Pancreas (tissue), 10 donors: ENCODE results near the gene TEX28. TPM values are rescaled to one million over a fixed set of nuclear protein-coding genes. Genes with fewer than 3 reads are reported as not detected.

Experiments
- ATAC-seq, 4 donors: fragments of 200-7000 bp; cut with Tn5 transposase; one replicate each; pipeline versions ENCODE4 v1.8.0 to v1.9.1; 2020; ENCODE audit warnings: mild to moderate bottlenecking in 4 of 4, moderate library complexity in 4 of 4
- DNase-seq, 6 donors: peaks; one replicate each; pipeline ENCODE4 v3.0.0-alpha.2; 2020
- FAIRE-seq: peaks from 2 replicates; lab custom pipeline; 2012; peaks lifted over from hg19 to GRCh38; lab: Jason Lieb, UNC
- H3K27ac ChIP-seq, 4 donors: fragments of 200-600 bp; sonication (generic); 1 replicate in 3 of 4; 2 replicates in 1 of 4; pipeline versions ENCODE4 v1.5.0 to v1.8.0; 2020
- H3K27me3 ChIP-seq, 4 donors: fragments of 200-600 bp; one replicate each; pipeline ENCODE4 v1.8.0; 2021
- H3K36me3 ChIP-seq, 3 donors: fragments of 200-600 bp; sonication (generic) in 1 of 3; one replicate each; pipeline versions ENCODE4 v1.5.0 to v1.8.0; 2020 to 2021
- H3K4me1 ChIP-seq, 3 donors: fragments of 200-600 bp; one replicate each; pipeline ENCODE4 v1.8.0; 2021
- H3K4me3 ChIP-seq, 4 donors: fragments of 200-600 bp; sonication (generic) in 2 of 4; one replicate each; pipeline versions ENCODE4 v1.5.0 to v1.8.0; 2020 to 2021
- H3K9me3 ChIP-seq, 4 donors: fragments of 200-600 bp; one replicate each; pipeline ENCODE4 v1.8.0; 2021
- CTCF ChIP-seq, 4 donors: fragments of 200-600 bp; sonication (generic) in 3 of 4; IDR thresholded peaks; one replicate each; pipeline versions ENCODE4 v1.5.0 to v1.8.0; 2021; ENCODE audit warnings: antibody characterized with exemption in 4 of 4
- WGBS, 2 donors: extraction: QIAGEN DNeasy Blood & Tissue Kit; methylation state at CpG; one replicate each; pipeline ENCODE4 v1.1.7; 2013; 5-methylcytosine and 5-hydroxymethylcytosine counted together
- intact Hi-C, 3 donors: fragments of 100-400 bp; cut with DNase I; formaldehyde crosslinking; loops; one replicate each; pipeline versions ENCODE4 v1.11.1 to v1.14.2; 2022
- polyA plus RNA-seq, 2 donors: library from polyadenylated mRNA; stranded (reverse); fragments of 200-250 nt; gene quantifications; one replicate each; pipeline ENCODE4 v1.2.3, GENCODE V29; 2013
- total RNA-seq, 6 donors: library from RNA; stranded (reverse); fragmentation: NEBNext Ultra II Directional in 4 of 6; extraction: Animal tissue kit (Norgen Biotek cat#: 25700) in 4 of 6; gene quantifications; one replicate each; pipeline versions ENCODE4 v1.2.1 to v1.2.4, GENCODE V29; 2021 to 2023
- donor health status: healthy with polysubstance abuse.
- donor health status: DM: no; HTN: no; CAD: no; lungs with moderate emphysema.
- donor health status: DM: no; HTN: no; CAD: no.
- donor health status: control.
- donor health status: control.
- donor health status: Bipolar disorder and iron deficiency.
- donor health status: DM: yes; HTN: yes; CAD: no.
- donor health status: DM: no; HTN: no; CAD: no.
- donor health status: DM: no; HTN: no; CAD: no.
- donor health status: DM: yes; HTN: yes; CAD: no.

TEX28 gene
- total and polyA plus RNA-seq, 8 donors = not detected

- Histone ChIP-seq H3K9me3 (no peaks in the 10 kb centered on the region), H3K36me3 (no peaks in the 10 kb centered on the region), H3K4me3 (no peak overlapping the region), H3K27me3 (peaks cover 0 to 13% (median 0%) of the 10 kb centered on the region in 4 donors), H3K27ac (no peak overlapping the region), H3K4me1 (no peaks in the 10 kb centered on the region)
- intact Hi-C loops = no loop called here
- DNase-seq (no peak), FAIRE-seq (no peak), ATAC-seq (no peak)
- 68 to 77% methylated on average over 11 of the region's 11 CpGs for WGBS, 2 donors
- no peak for TF ChIP-seq CTCF (IDR thresholded peaks at IDR 0.05)
These were observed 25.5 kb upstream of the TEX28 start for GRCh38 chrX:154320406-154320805.

GRCh38 chrX:154317391-154317995 is 22.6 kb upstream of the TEX28 start:
- Histone ChIP-seq H3K27ac (no peak overlapping the region), H3K27me3 (peaks cover 0 to 18% (median 0%) of the 10 kb centered on the region in 4 donors), H3K36me3 (no peaks in the 10 kb centered on the region), H3K9me3 (no peaks in the 10 kb centered on the region), H3K4me1 (no peaks in the 10 kb centered on the region), H3K4me3 (no peak overlapping the region)
- 5 to 27% methylated on average over 7 of the region's 7 CpGs for WGBS, 2 donors
- ATAC-seq = peak in 3 of 4 donors; percentile 37 to 73 (median 50)
- no peak for FAIRE-seq
- TF ChIP-seq CTCF (IDR thresholded peaks at IDR 0.05) = peak in 2 of 4 donors; percentile 11 to 25
- peak in 1 of 6 donors; percentile 23 for DNase-seq
- intact Hi-C loops = no loop called here

GRCh38 chrX:154315416-154315815 is 20.5 kb upstream of the TEX28 start:
- Histone ChIP-seq H3K27me3 (peaks cover 0 to 11% (median 0%) of the 10 kb centered on the region in 4 donors), H3K4me1 (no peaks in the 10 kb centered on the region), H3K36me3 (no peaks in the 10 kb centered on the region), H3K9me3 (no peaks in the 10 kb centered on the region), H3K27ac (no peak overlapping the region), H3K4me3 (no peak overlapping the region)
- no peak for TF ChIP-seq CTCF (IDR thresholded peaks at IDR 0.05)
- ATAC-seq (no peak), FAIRE-seq (no peak), DNase-seq (no peak)
- WGBS, 2 donors = 66 to 74% methylated on average over 3 of the region's 3 CpGs
- intact Hi-C loops = no loop called here

- peaks cover 0 to 11% (median 0%) of the 10 kb centered on the region in 4 donors for H3K27me3 ChIP-seq
- no peaks in the 10 kb centered on the region for H3K9me3 ChIP-seq
- H3K4me1 ChIP-seq = no peaks in the 10 kb centered on the region
- WGBS, 2 donors = 79 to 86% methylated on average over 5 of the region's 5 CpGs
- intact Hi-C loops = no loop called here
- DNase-seq (no peak), ATAC-seq (no peak), FAIRE-seq (no peak)
- H3K4me3 ChIP-seq = no peak overlapping the region
- no peak for TF ChIP-seq CTCF (IDR thresholded peaks at IDR 0.05)
- H3K36me3 ChIP-seq = no peaks in the 10 kb centered on the region
- H3K27ac ChIP-seq = no peak overlapping the region
These were observed 18.2 kb upstream of the TEX28 start for GRCh38 chrX:154313147-154313546.

- H3K27me3 ChIP-seq = peaks cover 0 to 7% (median 0%) of the 10 kb centered on the region in 4 donors
- no peaks in the 10 kb centered on the region for H3K4me1 ChIP-seq
- 78 to 87% methylated on average over 7 of the region's 7 CpGs for WGBS, 2 donors
- no peak for FAIRE-seq
- no peaks in the 10 kb centered on the region for H3K36me3 ChIP-seq
- no peak for DNase-seq
- H3K9me3 ChIP-seq = no peaks in the 10 kb centered on the region
- TF ChIP-seq CTCF (IDR thresholded peaks at IDR 0.05) = no peak
- intact Hi-C loops = no loop called here
- ATAC-seq = no peak
- H3K27ac ChIP-seq = no peak overlapping the region
- no peak overlapping the region for H3K4me3 ChIP-seq
These were observed 17.2 kb upstream of the TEX28 start for GRCh38 chrX:154312116-154312515.
